Activated CD8-positive, alpha-beta memory T cell treated with anti-CD3 and anti-CD28 coated beads for 36 hours (primary cell): ENCODE results near the gene EHMT1. TPM values are rescaled to one million over a fixed set of nuclear protein-coding genes. Genes with fewer than 3 reads are reported as not detected.

Source experiments
- CTCF ChIA-PET: fragments of 350-600 bp; sonication (Branson Sonifier 250); formaldehyde crosslinking; loops from one replicate; lab custom pipeline; 2021; ENCODE audit warnings: antibody characterized with exemption; lab: Charles Lee
- POLR2A ChIA-PET: fragments of 350-600 bp; sonication (Branson Sonifier 250); formaldehyde crosslinking; loops from one replicate; lab custom pipeline; 2021; ENCODE audit warnings: antibody characterized with exemption; lab: Charles Lee
- total RNA-seq, 2 experiments: library from RNA; stranded (reverse); gene quantifications; one replicate each; pipeline ENCODE4 v1.2.3, GENCODE V29; 2021

Gene EHMT1
- total RNA-seq = 10 to 100 TPM; 69.9 to 75.4 TPM

DNA sequence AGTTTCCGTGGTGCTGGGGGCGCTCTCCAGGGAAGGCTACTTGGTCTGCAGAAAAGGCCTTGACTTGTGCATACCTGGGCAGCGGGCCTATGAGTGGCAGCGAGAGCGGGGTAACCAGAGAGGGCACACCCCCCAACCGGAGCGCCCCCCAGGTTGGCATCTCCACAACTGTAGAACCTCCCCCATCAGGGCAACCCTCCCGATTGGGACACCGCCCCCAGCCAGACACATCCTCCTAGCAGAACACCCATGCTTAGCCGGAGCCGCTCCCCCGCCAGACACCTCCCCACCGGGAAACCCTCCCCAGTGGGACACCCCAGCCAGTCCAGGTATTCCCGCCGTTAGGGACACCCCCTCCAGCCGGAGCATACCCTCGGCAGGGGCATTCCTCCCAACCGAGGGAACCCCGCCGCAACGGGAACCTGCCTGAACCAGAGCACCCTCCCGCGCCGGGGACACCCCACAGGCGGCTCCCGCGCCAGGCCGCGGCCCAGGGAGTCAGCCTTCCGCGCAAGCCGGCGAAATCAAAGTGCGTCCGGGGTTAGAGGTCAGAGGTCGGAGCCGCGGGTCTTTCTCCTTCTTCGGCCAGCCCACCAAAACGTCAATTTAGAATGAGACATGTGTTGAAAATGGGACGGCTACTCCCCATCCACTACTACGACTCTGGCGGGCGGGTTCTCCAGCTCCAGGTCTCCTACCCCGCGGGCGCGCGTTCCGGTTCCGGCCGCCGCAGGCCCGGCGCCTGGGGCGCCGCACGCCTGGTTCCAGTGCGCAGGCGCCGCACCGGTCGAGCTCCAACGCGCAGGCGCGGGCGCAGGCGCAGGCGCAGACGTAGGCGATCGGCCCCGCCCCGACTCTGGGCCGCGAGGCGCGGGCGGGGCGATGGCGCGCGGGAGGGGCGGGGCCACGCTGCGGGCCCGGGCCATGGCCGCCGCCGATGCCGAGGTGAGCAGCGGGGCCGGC, at the start of gene EHMT1:
Gene EHMT1, plus strand, starts transcription at position 901 of the 963 bp plus-strand sequence. Its CDS starts 24 bp downstream, at position 925.
- POLR2A ChIA-PET = interaction anchor here (0.6 to 1.6 kb wide), 4 partner anchors 10 to 39 kb away, joined by 3 to 8 read pairs (median 5); partner anchors contain the start of genes ARRDC1 and ZMYND19
- CTCF ChIA-PET = no interaction called here

GRCh38 chr9:137569609-137570203, 49.1 kb upstream of the EHMT1 start:
- ChIA-PET CTCF (interaction anchor here (1.3 kb wide), 1 partner anchor 9 kb away, joined by 3 read pairs; the partner anchor contains the start of gene DPH7), POLR2A (no interaction called here)

DNA sequence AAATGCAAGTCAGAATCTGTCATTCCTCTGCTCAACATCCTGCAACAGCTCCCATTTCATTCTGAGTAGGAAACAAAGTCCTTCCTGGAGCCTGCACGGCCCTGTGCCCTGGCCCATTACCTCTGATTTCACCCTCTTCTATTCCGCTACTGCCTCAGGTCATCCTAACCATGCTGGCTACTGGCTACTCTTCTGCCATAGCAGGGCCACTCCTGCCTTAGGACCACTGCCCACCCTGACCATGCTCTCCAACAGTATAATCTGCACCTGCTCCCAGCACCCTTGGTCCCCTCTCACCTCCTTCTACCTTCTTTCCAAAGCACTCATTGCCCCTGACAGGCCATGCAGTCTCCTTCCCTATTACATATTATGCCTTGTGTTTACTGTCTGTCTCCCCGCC, 48.2 kb upstream of the EHMT1 start:
- ChIA-PET CTCF (interaction anchor here (1.3 kb wide), 1 partner anchor 9 kb away, joined by 3 read pairs; the partner anchor contains the start of gene DPH7), POLR2A (no interaction called here)

DNA sequence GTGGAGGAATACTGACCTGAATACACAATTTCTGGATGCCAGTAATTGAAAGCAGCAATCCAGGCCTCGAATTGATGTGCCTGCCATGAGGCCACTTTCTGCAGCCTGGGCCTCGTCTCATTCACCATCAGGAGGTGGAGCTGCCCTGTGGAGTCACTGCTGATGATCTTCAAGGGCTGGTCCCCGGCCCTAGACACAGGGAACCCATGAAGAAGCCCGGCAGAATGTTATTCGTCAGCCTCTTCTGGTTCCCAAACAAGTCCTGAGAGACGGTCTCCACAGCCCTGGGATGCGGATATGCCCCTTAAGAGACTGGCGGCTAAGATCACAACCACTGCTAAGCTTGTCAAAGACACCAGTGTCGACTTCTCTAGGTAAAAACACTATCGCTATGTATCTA, 44.6 kb upstream of the EHMT1 start:
- POLR2A ChIA-PET = no interaction called here
- CTCF ChIA-PET = interaction anchor here (0.6 to 1.4 kb wide), 2 partner anchors 17 to 373 kb away, joined by 3 to 5 read pairs; no protein-coding TSS in a partner anchor

DNA sequence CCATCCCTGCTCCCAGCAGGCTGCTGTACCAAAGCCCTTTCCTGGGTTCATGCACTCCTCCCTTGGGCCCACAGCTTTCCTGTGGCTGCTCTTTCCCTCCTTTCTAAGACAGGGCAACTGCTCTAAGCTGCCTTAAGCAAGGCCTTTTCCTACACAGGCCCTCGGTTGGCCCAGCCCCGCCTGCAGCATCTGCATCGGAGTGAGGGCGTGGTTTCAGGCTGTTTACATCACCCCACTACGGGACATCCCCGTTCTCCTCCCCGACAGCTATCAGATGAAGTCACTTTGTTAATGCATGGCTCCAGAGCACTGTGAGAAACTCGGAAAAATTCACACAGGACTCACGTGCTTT, 43.5 kb upstream of the EHMT1 start:
- POLR2A ChIA-PET = interaction anchor here (0.6 kb wide), 1 partner anchor 25 kb away, joined by 3 read pairs; no protein-coding TSS in a partner anchor
- CTCF ChIA-PET = no interaction called here

- CTCF ChIA-PET = interaction anchor here (0.7 to 1.2 kb wide), 2 partner anchors 13 to 1641 kb away, joined by 3 read pairs; no protein-coding TSS in a partner anchor
- POLR2A ChIA-PET = interaction anchor here (1.3 kb wide), 1 partner anchor 24 kb away, joined by 9 read pairs; the partner anchor contains the start of gene MRPL41
These were observed 42.9 kb upstream of the EHMT1 start for GRCh38 chr9:137575716-137576411.

DNA sequence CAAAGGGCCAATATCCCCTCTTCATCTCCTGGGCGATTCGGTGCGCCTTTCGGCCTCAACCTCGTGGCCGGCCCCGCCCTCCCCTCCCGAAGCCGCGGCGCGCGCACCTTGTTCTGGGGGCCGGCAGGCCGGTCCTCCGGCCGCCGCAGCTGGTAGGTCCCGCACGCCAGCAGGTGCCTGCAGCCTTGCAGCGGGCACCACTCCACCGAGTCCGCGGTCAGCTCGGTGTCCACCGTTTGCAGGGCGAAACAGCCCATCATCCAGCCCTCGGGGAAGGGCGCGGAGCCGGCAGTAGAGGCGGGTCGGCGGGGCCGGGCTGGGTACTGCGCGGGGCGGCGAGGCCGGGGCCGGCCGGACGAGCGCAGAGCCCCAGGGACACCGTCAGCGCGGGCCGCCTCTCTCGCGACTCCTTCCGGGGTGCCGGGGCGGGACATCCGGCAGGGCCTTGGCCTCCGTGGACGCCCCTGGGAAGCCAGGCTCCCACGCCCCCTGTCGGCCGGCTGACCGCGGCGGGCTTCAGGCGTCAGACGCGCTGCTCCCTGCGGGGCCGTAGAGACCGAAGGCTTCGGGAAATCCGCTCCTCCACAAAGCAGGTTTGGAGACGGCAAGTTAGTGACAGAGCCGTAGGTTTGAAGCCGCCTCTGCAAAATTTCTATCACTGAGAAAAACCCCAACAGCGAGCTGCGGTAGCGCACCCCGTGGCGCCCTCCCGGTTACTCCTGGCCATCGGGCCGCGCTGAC, 40.1 kb upstream of the EHMT1 start, which contains the start of gene DPH7:
Gene DPH7, minus strand, starts transcription at position 408 of the 741 bp plus-strand sequence. Its CDS starts 148 bp downstream, at position 260.
- POLR2A ChIA-PET = interaction anchor here (0.5 to 1.6 kb wide), 4 partner anchors 10 to 40 kb away, joined by 4 to 8 read pairs (median 6); partner anchors contain the start of genes EHMT1 and ZMYND19
- CTCF ChIA-PET = interaction anchor here (0.7 to 1.5 kb wide), 11 partner anchors 8 to 94 kb away, joined by 3 to 8 read pairs (median 3); no protein-coding TSS in a partner anchor

DNA sequence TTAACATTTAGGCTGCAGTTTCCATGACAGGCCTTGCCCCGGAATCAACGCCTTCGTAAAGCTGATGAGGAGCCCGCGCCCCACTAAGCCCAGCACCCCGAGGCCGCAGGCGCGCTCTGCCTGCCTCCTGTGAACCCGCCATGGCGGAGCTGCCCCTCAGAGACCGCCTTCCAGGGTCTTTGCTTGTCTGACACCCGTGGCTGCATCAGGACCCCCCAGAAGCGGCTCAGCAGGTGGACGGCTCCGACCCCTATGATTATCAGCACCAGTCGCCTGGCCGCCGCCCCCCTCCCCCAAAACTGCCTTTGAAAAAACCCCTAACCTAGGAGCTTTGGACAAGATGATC, 39.6 kb upstream of the EHMT1 start:
- ChIA-PET POLR2A (interaction anchor here (1.2 to 1.6 kb wide), 3 partner anchors 9 to 39 kb away, joined by 5 to 8 read pairs (median 6); partner anchors contain the start of genes EHMT1 and ZMYND19), CTCF (interaction anchor here (0.7 to 1.5 kb wide), 9 partner anchors 9 to 157 kb away, joined by 3 to 8 read pairs (median 3); no protein-coding TSS in a partner anchor)

GRCh38 chr9:137580209-137580953, 38.4 kb upstream of the EHMT1 start:
- ChIA-PET CTCF (interaction anchor here (0.7 to 0.9 kb wide), 2 partner anchors 8 to 50 kb away, joined by 3 to 5 read pairs; no protein-coding TSS in a partner anchor), POLR2A (interaction anchor here (1.0 to 1.2 kb wide), 3 partner anchors 10 to 38 kb away, joined by 3 to 8 read pairs (median 6); partner anchors contain the start of genes EHMT1 and ZMYND19)

DNA sequence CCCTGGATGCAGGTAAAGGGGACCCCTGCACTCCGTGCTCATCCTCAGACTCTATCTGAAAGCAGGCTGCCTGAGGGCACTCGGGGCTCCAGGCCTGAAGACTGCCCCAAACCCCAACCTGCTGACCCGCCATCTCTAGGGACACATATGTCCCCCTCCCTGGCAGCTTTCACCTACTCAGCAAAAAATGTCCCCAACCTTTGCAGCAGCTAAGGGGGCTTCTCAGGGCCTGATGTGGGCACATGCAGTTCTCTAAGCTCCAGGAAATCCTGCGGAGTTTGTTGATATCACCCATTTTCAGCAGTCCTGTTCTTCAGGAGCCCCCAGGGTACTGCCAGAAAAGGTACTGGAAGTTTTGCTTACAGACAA, 37.9 kb upstream of the EHMT1 start:
- CTCF ChIA-PET = no interaction called here
- POLR2A ChIA-PET = interaction anchor here (1.0 kb wide), 1 partner anchor 10 kb away, joined by 3 read pairs; the partner anchor contains the start of gene ZMYND19

DNA sequence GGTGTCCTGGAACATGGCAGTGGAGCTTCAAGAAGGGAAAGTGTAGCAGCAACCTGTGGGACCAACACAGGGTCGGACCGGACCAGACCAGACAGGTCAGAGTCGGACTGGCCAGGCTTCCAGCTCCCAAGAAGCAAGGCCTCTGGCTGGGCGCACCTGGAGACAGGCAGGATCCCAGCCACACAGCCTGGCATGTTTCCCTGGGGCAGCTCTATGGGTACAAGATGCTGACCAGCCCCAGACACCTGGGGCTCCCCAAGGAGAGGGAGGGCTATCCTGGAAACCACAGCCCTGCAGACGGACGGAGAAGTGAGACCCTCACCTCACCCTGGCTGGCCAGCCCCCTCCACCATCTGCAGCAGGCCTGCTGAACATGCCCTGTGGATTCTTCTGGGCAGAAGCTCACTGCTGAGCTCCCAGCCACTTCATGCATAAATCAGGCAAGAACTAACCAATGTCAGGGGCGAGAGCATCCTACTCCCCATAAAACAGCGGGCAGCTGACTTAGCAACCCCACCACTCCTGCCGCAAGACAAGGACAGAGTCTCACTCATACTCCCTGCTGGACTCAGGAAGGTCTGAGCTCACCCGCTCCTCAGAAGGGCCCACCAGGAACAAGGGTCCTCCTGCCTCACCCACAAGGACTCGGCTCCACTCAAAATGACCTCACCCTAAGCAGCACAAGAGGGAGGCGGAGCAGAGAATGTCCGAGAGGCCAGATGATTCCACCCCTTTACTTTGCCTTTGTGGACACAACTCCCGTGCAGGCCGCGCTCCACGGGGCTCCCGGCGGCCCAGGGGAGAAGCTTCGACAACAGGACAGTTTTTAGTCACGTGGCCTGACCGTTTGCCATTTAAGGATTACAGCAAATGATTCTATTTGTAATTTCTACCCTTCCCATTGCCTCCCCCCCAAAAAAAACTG, 37.2 kb upstream of the EHMT1 start:
- CTCF ChIA-PET = no interaction called here
- POLR2A ChIA-PET = no interaction called here

DNA sequence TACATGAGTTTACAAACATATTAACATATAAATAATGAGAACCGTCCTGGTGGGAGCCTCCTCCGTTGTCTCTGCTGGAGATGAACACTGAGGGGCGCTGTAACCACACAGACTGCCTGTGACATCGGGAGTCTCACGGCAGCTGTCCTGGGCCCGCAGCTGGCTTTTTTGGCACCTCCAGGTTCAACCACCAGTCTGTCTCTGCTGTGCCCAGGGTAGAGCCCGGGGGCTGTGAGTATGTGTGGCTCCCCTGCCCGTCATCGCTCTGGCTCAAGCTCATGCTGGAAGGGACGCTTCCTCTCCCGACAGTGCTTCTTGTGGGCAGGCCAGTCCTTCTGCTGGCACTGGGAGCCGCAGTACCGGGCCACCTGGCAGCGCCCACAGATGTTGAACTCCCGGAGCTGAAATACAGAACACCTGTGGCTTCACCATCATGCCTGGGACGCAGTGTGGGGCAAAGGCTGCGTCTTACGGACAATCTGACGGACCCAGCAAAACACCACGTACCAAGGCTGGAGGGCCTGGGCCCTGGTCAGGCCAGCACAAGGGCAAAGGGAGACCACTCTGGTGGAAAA, 36.4 kb upstream of the EHMT1 start:
- POLR2A ChIA-PET = no interaction called here

GRCh38 chr9:137583347-137583746, 35.5 kb upstream of the EHMT1 start:
- ChIA-PET POLR2A (no interaction called here), CTCF (no interaction called here)

More for the DNA sequence above, 36.4 kb upstream of the EHMT1 start:
- CTCF ChIA-PET = interaction anchor here (0.7 kb wide), 1 partner anchor 88 kb away, joined by 3 read pairs; no protein-coding TSS in a partner anchor

DNA sequence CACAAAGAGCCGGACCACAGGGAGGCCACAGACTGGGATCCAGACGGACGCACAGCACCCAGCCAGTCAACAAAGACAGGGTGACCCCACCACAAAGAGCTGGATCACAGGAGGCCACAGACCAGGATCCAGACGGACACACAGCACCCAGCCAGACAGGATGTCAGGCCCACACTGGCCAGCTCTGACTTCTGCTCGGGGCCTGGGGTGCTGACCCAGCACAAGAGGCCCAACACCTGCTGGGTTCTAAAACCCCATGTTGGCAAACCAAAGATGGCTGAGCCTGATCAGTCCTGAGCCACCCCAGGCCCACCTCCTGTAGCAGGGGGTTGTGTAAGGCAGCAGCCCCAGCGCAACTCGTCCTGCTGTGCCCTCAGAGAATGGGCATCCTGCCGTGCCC, 34.8 kb upstream of the EHMT1 start:
- POLR2A ChIA-PET = no interaction called here
- CTCF ChIA-PET = no interaction called here

GRCh38 chr9:137586854-137587253, 32.0 kb upstream of the EHMT1 start:
- POLR2A ChIA-PET = interaction anchor here (0.5 to 0.6 kb wide), 3 partner anchors 14 to 35 kb away, joined by 3 to 10 read pairs (median 3); partner anchors contain the start of gene MRPL41
- CTCF ChIA-PET = interaction anchor here (1.0 to 2.4 kb wide), 3 partner anchors 8 to 16 kb away, joined by 3 to 8 read pairs (median 5); no protein-coding TSS in a partner anchor
